Measurements from ENCODE around the gene IL22RA1.

Gene IL22RA1

GRCh38 chr1:24162201-24162600 lies 19.3 kb upstream of the IL22RA1 start:
- Histone ChIP-seq H2AFZ (no peak overlapping the region), H3K79me2 (no peaks in the 10 kb centered on the region), H3K27me3 (ENCODE audit: control insufficient read depth, insufficient read depth, low read length) (no peaks in the 10 kb centered on the region), H3K27ac (no peak overlapping the region), H3K9me3 (ENCODE audit: control insufficient read depth, low read length) (no peaks in the 10 kb centered on the region), H3K9ac (no peak overlapping the region), H3K4me3 (ENCODE audit: low read depth, low read length) (no peak overlapping the region), H3K36me3 (ENCODE audit: control insufficient read depth, insufficient read depth, low read length) (no peaks in the 10 kb centered on the region), H3K4me1 (peaks cover 2% of the 10 kb centered on the region), H3K4me2 (ENCODE audit: low read length) (no peak overlapping the region)
- TF ChIP-seq CTCF (IDR thresholded peaks at IDR 0.05) = no peak

GRCh38 chr1:24161270-24161669 lies 18.3 kb upstream of the IL22RA1 start:
- H3K4me1 ChIP-seq = peaks cover 2% of the 10 kb centered on the region
- no peaks in the 10 kb centered on the region for H3K36me3 ChIP-seq (ENCODE audit: control insufficient read depth, insufficient read depth, low read length)
- no peak overlapping the region for H3K4me3 ChIP-seq (ENCODE audit: low read depth, low read length)
- no peak overlapping the region for H3K4me2 ChIP-seq (ENCODE audit: low read length)
- H3K79me2 ChIP-seq = no peaks in the 10 kb centered on the region
- no peak overlapping the region for H3K27ac ChIP-seq
- no peak overlapping the region for H3K9ac ChIP-seq
- no peak overlapping the region for H2AFZ ChIP-seq
- no peaks in the 10 kb centered on the region for H3K27me3 ChIP-seq (ENCODE audit: control insufficient read depth, insufficient read depth, low read length)
- no peak for TF ChIP-seq CTCF (IDR thresholded peaks at IDR 0.05)
- H3K9me3 ChIP-seq (ENCODE audit: control insufficient read depth, low read length) = no peaks in the 10 kb centered on the region

GRCh38 chr1:24159366-24159765 lies 16.4 kb upstream of the IL22RA1 start:
- Histone ChIP-seq H2AFZ (no peak overlapping the region), H3K9me3 (ENCODE audit: control insufficient read depth, low read length) (no peaks in the 10 kb centered on the region), H3K4me2 (ENCODE audit: low read length) (no peak overlapping the region), H3K79me2 (no peaks in the 10 kb centered on the region), H3K27me3 (ENCODE audit: control insufficient read depth, insufficient read depth, low read length) (no peaks in the 10 kb centered on the region), H3K36me3 (ENCODE audit: control insufficient read depth, insufficient read depth, low read length) (no peaks in the 10 kb centered on the region), H3K4me3 (ENCODE audit: low read depth, low read length) (no peak overlapping the region), H3K9ac (no peak overlapping the region), H3K4me1 (peaks cover 2% of the 10 kb centered on the region), H3K27ac (no peak overlapping the region)
- TF ChIP-seq CTCF (IDR thresholded peaks at IDR 0.05) = no peak

- TF ChIP-seq CTCF (IDR thresholded peaks at IDR 0.05) = no peak
- Histone ChIP-seq H3K36me3 (ENCODE audit: control insufficient read depth, insufficient read depth, low read length) (no peaks in the 10 kb centered on the region), H3K4me3 (ENCODE audit: low read depth, low read length) (no peak overlapping the region)
Measured at GRCh38 chr1:24157918-24158481, 15.1 kb upstream of the IL22RA1 start.

GRCh38 chr1:24156542-24157260 lies 13.8 kb upstream of the IL22RA1 start:
- Histone ChIP-seq H3K4me3 (ENCODE audit: low read depth, low read length) (no peak overlapping the region), H3K36me3 (ENCODE audit: control insufficient read depth, insufficient read depth, low read length) (no peaks in the 10 kb centered on the region), H3K27ac (no peak overlapping the region), H2AFZ (no peak overlapping the region), H3K27me3 (ENCODE audit: control insufficient read depth, insufficient read depth, low read length) (no peaks in the 10 kb centered on the region), H3K9me3 (ENCODE audit: control insufficient read depth, low read length) (no peaks in the 10 kb centered on the region), H3K79me2 (no peaks in the 10 kb centered on the region), H3K4me1 (peaks cover 2% of the 10 kb centered on the region), H3K9ac (no peak overlapping the region), H3K4me2 (ENCODE audit: low read length) (no peak overlapping the region)
- TF ChIP-seq CTCF (IDR thresholded peaks at IDR 0.05) = no peak

More at GRCh38 chr1:24157918-24158481, 15.1 kb upstream of the IL22RA1 start:
- Histone ChIP-seq H3K4me1 (peaks cover 2% of the 10 kb centered on the region), H3K9ac (no peak overlapping the region), H3K27ac (no peak overlapping the region), H3K79me2 (no peaks in the 10 kb centered on the region), H3K4me2 (ENCODE audit: low read length) (no peak overlapping the region), H2AFZ (no peak overlapping the region), H3K27me3 (ENCODE audit: control insufficient read depth, insufficient read depth, low read length) (no peaks in the 10 kb centered on the region), H3K9me3 (ENCODE audit: control insufficient read depth, low read length) (no peaks in the 10 kb centered on the region)
